Fibroblast of lung (primary cell): Measurements from ENCODE around the gene FOXL3. TPM values are rescaled to one million over a fixed set of nuclear protein-coding genes. Genes with fewer than 3 reads are reported as not detected.
"Not testable (repeated sequence)": the region's sequence is repeated elsewhere in the genome, so short reads cannot be mapped to it uniquely, and the experiment has no call there.

Experiments used
- DNase-seq, 2 donors: peaks; one replicate each; pipeline versions ENCODE4 v3.0.0 to v3.0.0-alpha.2; 2010; ENCODE audit warnings: low read depth in 2 of 2
- H2AFZ ChIP-seq: 2 replicates; pipeline ENCODE4 v1.5.1; 2012; ENCODE audit warnings: low read length, control low read depth, inconsistent platforms
- H3K27ac ChIP-seq: 2 replicates; pipeline ENCODE4 v1.5.1; 2011; ENCODE audit warnings: low read length, control low read depth; ENCODE audit not compliant: insufficient read depth
- H3K27me3 ChIP-seq: 2 replicates; pipeline ENCODE4 v1.5.1; 2011; ENCODE audit warnings: mild to moderate bottlenecking, low read length; ENCODE audit not compliant: control insufficient read depth, insufficient read depth
- H3K36me3 ChIP-seq: 2 replicates; pipeline ENCODE4 v1.5.1; 2011; ENCODE audit warnings: low read length; ENCODE audit not compliant: control insufficient read depth, insufficient read depth
- H3K4me1 ChIP-seq: 2 replicates; pipeline ENCODE4 v1.5.1; 2011; ENCODE audit warnings: low read length; ENCODE audit not compliant: control insufficient read depth, insufficient read depth; ENCODE audit errors: extremely low read depth
- H3K4me2 ChIP-seq: 2 replicates; pipeline ENCODE4 v1.5.1; 2011; ENCODE audit warnings: low read length, control low read depth; ENCODE audit not compliant: insufficient read depth; ENCODE audit errors: extremely low read depth
- H3K4me3 ChIP-seq, 4 experiments: fragments of 200-600 bp in 1 of 4; sonication (generic) in 1 of 4; replicated peaks in 1 of 4; 2 replicates each; pipeline ENCODE4 v1.5.1; 2011 to 2016; ENCODE audit warnings: low read length in 4 of 4, low read depth in 3 of 4, mild to moderate bottlenecking in 3 of 4, control low read depth in 2 of 4, inconsistent platforms in 1 of 4, mixed read lengths in 1 of 4; ENCODE audit not compliant: insufficient read depth in 1 of 4; ENCODE audit errors: control extremely low read depth in 1 of 4
- H3K79me2 ChIP-seq: 2 replicates; pipeline ENCODE4 v1.5.1; 2012; ENCODE audit warnings: mild to moderate bottlenecking, low read length, inconsistent platforms; ENCODE audit not compliant: control insufficient read depth, insufficient read depth
- H3K9ac ChIP-seq: 2 replicates; pipeline ENCODE4 v1.5.1; 2011; ENCODE audit warnings: mild to moderate bottlenecking, low read length, control low read depth; ENCODE audit not compliant: insufficient read depth
- H3K9me3 ChIP-seq: 2 replicates; pipeline ENCODE4 v1.5.1; 2012; ENCODE audit warnings: low read depth, low read length; ENCODE audit not compliant: control insufficient read depth, insufficient read depth
- H4K20me1 ChIP-seq: 2 replicates; pipeline ENCODE4 v1.5.1; 2011; ENCODE audit warnings: low read length; ENCODE audit not compliant: control insufficient read depth, insufficient read depth; ENCODE audit errors: extremely low read depth
- CTCF ChIP-seq, 2 donors: IDR thresholded peaks in 1 of 2; conservative IDR thresholded peaks in 1 of 2; 1 replicate in 1 of 2; 2 replicates in 1 of 2; pipeline ENCODE4 v1.5.1; 2011 to 2012; ENCODE audit warnings: low read length in 2 of 2, control low read depth in 1 of 2, inconsistent platforms in 1 of 2, low read depth in 1 of 2, mild to moderate bottlenecking in 1 of 2
- EZH2 ChIP-seq: IDR thresholded peaks from 2 replicates; pipeline ENCODE4 v1.5.1; 2012; ENCODE audit warnings: low read length, control low read depth, mild to moderate bottlenecking; ENCODE audit errors: missing control alignments
- polyA plus RNA-seq, 2 donors: library from polyadenylated mRNA; depleted of rRNA in 1 of 2; stranded (reverse) in 1 of 2; unstranded in 1 of 2; fragments of >200 nt; gene quantifications; 2 replicates each; pipeline ENCODE4 v1.2.1, GENCODE V29; 2011 to 2012; ENCODE audit warnings: missing spikeins in 1 of 2
- total RNA-seq: library from RNA; depleted of rRNA; stranded (reverse); fragments of >200 nt; gene quantifications from 2 replicates; pipeline ENCODE4 v1.2.1, GENCODE V29; 2014

The FOXL3 gene
- total and polyA plus RNA-seq, 2 donors (not counting 1 experiment from before 2014, with no cell fraction given): not detected

DNA sequence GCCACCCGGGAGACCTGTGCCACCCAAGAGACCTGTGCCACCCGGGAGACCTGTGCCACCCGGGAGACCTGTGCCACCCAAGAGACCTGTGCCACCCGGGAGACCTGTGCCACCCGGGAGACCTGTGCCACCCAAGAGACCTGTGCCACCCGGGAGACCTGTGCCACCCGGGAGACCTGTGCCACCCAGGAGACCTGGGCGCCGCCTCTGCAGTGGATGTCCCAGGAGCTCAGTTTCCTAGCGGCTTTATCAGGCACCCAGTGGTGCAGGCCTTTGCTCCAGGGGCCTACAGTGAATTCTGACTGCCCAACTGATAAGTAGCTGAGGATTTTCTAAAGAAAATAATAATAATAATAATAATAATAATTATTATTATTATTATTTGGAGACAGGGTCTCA lies 46.4 kb upstream of the FOXL3 start:
- not testable (repeated sequence) for H4K20me1 ChIP-seq, H3K27me3 ChIP-seq, H3K9me3 ChIP-seq, H3K4me1 ChIP-seq, H2AFZ ChIP-seq, H3K36me3 ChIP-seq, H3K4me3 ChIP-seq, H3K27ac ChIP-seq, H3K4me2 ChIP-seq, H3K9ac ChIP-seq, DNase-seq
- H3K79me2 ChIP-seq: peaks cover 15% of the 10 kb centered on the region

DNA sequence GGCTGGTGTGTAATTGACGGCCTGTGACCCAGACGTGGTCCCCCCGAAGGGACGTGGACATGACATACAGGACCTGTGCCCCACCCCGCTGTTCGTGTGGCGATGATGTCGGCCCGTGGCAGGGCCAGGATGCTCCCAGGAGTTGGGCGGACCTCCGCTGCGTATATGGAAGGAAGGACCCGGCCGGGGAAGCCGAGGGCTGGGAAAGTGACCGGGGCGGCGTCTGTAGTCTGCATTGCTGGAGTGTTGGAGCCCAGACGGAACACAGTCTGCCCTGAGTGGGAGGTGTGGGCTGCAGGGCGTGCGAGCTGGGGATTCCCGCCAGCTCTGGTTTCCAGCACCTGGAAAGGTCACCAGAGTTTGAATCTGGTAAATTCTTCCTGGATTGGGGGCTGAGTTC lies 45.0 kb upstream of the FOXL3 start:
- Histone ChIP-seq H3K4me1 (no peaks in the 10 kb centered on the region), H3K27ac (no peak overlapping the region), H3K79me2 (peaks cover 15% of the 10 kb centered on the region), H3K9me3 (no peaks in the 10 kb centered on the region), H3K36me3 (peaks cover 15% of the 10 kb centered on the region), H4K20me1 (no peaks in the 10 kb centered on the region), H3K4me3 (no peak overlapping the region), H3K4me2 (no peak overlapping the region), H3K27me3 (no peaks in the 10 kb centered on the region), H2AFZ (no peak overlapping the region), H3K9ac (no peak overlapping the region)
- no peak for TF ChIP-seq CTCF (conservative IDR thresholded peaks at IDR 0.05 in 1 of 2, IDR thresholded peaks at IDR 0.05 in 1 of 2; ENCODE audit: low read depth in 1 of 2, low read length in 2 of 2)
- TF ChIP-seq EZH2: no peak
- no peak for DNase-seq

GRCh38 chr7:245574-246295 lies 44.2 kb upstream of the FOXL3 start:
- Histone ChIP-seq H4K20me1 (no peaks in the 10 kb centered on the region), H3K9ac (no peak overlapping the region), H3K79me2 (peaks cover 10% of the 10 kb centered on the region), H3K4me3 (no peak overlapping the region), H3K36me3 (peaks cover 21% of the 10 kb centered on the region), H3K4me2 (no peak overlapping the region), H3K4me1 (no peaks in the 10 kb centered on the region), H3K9me3 (no peaks in the 10 kb centered on the region), H3K27ac (no peak overlapping the region), H3K27me3 (no peaks in the 10 kb centered on the region), H2AFZ (no peak overlapping the region)
- DNase-seq: no peak
- TF ChIP-seq CTCF (conservative IDR thresholded peaks at IDR 0.05 in 1 of 2, IDR thresholded peaks at IDR 0.05 in 1 of 2; ENCODE audit: low read depth in 1 of 2, low read length in 2 of 2) (no peak), EZH2 (no peak)
